Measurements from ENCODE around the gene ARHGEF25.
A peak's percentile ranks its signal among the peaks of the same experiment; 100 is the strongest.
"Not testable (repeated sequence)": the region's sequence is repeated elsewhere in the genome, so short reads cannot be mapped to it uniquely, and the experiment has no call there.

Gene ARHGEF25

DNA sequence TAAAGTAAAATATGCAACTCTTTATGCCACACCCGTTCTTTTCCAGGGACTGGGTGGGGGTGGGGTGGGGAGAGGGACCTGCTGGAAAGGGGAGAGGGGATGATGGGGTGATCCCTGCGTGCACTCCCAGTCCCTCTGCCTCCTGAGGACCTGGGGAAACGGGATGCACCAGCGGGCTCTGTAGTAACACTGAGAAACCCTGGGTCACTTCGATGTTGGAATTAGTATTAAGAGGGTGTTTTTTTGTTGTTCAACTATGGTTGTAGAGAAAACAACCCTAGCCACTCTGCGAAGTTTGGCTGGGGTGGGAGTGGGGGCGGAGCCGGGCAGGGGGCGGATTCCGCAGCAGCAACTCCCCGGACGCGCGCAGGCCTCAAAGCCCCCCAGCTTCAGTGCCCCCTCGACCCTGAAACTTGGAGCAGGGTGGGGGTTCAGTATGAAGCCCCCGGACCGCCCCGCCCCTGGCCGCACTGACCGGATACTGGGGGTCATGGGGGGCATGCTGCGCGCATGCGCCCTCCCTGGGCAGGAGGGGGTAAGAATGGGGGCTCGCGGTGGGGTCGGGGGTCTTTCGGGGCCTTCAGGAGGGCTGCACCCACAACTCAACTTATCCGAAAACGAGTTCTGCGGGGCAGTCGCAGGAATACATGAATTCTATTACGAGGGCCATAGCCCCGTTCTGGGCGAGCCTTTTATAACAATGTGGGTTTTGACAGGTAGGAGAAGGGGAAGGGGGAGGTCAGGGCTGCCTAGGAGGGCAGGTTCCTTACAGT, 1.3 kb upstream of the ARHGEF25 start:
- DNase-seq, result no peak

DNA sequence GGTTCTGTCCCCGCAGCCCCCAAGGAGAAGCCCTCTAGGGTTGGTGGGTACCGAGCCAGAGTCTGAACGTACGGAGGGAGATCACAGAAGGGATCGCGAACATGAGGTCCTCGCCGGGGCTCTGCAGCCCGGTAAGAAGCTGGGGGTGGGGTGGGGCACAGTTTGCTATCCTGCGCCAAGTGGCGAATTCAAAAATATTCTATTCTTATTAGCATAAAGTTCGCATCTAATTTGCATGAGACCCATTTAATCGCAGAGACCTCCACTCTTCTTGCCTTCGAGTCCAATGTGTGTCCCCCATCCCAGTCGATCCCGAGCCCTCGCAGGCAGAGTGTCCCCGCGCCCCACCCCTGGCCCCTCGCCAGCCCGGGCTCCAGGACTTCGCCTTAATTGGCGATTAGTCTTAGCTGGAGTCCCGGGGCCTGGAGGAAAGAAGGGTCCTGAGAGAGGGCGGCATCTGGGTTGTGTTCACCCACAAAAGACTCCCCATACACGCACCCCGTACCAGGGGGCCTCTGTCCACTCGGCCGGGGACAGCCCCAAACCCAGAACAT, 604 bp upstream of the ARHGEF25 start:
- DNase-seq, result no peak

DNA sequence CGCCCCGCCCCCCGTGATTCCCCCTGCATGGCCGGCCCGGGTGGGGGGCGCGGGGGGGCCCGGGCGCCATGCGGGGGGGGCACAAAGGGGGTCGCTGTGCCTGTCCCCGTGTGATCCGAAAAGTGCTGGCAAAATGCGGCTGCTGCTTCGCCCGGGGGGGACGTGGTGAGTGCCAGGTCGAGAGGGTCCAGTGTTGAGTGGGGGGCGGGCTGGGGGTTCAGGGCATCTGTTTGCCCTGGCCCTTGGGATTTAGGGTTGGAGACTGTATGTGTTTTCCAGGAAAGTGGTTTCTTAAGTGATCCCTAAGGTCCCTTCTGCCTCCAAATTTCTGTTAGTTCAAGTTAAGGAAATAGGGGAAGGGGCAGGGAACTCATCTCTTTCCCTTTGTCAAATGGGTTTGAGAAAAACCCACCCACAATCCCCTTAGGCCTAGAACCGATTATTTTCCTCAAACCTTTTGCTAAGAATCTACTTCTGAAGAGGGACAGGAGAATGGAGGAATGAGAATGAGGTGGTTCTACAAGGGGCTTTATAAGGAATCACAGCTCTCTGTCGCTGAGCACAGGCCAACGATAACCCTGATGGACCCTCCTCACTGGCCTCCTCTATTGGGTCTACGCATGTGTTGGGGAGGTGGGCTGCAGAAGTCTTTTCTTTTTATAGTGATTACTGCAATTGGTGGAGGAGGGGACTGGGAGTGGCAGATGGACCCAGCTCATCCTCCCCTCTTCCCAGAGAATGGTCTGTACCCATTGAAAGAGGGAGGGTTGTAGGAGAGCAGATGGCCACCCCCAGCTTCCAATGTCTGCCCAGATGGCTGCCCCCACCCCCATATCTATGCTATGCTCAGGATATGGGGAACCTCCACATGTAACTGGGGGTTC, 834 bp downstream of the ARHGEF25 start:
- no peak for DNase-seq

DNA sequence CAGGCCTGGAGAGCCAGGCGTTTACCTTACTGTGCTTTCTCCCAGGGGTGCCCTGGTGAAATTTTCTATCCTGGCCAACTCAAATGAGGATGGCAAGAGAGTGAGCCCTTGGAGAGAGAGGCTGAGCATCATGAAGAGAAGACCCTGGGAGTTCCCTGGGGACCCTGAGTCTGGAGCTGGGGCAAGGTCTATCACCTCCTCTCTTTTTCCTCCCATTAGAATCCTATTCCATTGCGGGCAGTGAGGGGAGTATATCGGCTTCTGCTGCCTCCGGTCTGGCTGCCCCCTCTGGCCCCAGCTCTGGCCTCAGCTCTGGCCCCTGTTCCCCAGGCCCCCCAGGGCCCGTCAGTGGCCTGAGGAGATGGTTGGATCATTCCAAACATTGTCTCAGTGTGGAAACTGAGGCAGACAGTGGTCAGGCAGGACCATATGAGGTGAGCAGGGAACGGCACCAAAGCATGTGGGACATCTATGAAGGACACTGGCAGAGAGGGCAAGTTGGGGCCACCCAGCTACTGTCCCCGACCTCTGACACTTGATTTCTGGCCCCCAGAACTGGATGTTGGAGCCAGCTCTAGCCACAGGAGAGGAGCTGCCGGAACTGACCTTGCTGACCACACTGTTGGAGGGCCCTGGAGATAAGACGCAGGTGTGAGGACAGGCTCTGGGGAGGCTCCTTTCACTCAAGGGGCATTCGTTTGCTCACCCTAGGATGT, 1.6 kb downstream of the ARHGEF25 start:
- no peak for DNase-seq

DNA sequence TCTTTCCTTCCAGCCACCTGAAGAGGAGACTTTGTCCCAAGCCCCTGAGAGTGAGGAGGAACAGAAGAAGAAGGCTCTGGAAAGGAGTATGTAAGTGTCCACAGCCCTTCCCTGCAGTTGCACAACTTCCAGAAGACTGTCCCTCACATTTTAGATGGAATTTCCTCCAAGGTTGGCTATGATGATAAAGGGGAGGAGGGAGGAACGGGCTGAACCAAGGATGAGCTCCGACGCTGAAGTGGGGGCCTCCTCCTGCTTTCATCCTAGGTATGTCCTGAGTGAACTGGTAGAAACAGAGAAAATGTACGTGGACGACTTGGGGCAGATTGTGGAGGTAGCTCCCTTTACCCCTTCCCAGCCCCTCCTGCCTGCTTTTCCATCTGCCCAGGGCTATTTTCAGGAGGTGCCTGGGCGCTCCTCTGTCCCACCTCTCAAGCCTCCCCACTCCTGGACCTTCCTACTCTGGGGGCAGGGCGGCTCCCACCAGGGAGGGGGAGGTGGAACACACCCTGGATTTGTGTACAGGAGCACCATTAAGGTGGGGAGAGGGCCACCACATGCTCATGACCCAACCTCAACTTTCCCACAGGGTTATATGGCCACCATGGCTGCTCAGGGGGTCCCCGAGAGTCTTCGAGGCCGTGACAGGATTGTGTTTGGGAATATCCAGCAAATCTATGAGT, 2.3 kb downstream of the ARHGEF25 start:
- DNase-seq, result no peak

DNA sequence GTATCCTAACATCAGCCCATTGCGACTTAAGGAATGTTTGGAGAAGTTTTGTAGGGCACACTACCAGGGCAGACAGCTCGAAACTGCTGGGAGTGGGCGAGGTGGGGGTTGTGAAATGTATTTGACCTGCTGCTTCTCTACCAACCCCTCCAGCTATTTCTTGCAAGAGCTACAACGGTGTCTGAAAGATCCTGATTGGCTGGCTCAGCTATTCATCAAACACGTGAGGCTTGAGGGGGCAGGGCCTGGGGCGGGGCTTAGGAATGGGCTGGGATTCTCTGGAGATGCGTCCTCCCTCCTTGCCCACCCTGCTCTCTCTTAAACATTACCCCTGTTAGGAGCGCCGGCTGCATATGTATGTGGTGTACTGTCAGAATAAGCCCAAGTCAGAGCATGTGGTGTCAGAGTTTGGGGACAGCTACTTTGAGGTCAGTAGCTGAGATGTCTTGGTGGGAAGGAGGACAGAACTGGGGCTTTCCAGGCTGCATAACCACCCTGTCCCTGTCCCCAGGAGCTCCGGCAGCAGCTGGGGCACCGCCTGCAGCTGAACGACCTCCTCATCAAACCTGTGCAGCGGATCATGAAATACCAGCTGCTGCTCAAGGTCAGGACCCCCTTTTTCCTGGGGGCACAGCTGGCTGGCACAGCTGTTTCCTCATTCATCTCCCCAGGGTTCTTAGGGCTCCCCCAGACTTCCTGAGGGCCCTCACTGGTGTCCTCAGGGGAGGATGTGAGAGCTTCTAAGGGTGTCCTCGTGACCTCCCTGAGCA, 3.1 kb downstream of the ARHGEF25 start:
- no peak for DNase-seq

DNA sequence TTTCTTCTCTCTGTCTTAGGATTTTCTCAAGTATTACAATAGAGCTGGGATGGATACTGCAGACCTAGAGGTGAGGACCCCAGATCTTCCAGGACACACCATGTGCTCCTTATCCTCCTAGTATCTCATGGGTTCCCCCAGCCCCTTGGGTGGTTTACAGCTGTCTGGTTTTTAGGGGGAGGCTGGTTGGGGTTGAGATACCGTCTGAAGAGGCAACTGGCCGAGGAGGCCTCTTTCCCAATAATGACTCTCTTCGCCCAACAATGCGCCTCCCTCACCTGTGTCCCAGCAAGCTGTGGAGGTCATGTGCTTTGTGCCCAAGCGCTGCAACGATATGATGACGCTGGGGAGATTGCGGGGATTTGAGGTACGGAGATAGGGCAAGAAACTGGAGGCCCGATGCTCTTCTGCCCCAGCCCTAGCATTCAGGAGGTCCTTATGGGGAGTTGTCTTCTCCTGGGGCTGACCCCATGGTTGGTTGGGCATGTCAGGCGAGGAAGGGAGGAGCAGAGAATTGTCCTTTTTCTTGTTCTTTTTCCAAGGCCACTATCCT, 3.8 kb downstream of the ARHGEF25 start:
- no peak for DNase-seq

DNA sequence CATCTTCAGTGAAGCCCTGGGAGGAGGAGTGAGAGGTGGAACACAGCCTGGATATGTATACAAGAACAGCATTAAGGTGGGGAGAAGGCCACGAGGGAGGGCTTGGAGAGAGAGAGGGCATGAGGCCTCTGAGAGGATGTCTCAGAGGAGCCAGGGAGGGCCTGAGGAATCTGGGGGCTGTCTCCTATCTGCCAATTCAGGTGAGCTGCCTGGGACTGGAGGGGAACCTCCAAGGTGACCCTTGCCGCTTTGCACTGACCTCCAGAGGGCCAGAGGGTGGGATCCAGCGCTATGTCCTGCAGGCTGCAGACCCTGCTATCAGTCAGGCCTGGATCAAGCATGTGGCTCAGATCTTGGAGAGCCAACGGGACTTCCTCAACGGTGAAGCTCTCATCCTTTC, 4.4 kb downstream of the ARHGEF25 start:
- DNase-seq, result no peak

DNA sequence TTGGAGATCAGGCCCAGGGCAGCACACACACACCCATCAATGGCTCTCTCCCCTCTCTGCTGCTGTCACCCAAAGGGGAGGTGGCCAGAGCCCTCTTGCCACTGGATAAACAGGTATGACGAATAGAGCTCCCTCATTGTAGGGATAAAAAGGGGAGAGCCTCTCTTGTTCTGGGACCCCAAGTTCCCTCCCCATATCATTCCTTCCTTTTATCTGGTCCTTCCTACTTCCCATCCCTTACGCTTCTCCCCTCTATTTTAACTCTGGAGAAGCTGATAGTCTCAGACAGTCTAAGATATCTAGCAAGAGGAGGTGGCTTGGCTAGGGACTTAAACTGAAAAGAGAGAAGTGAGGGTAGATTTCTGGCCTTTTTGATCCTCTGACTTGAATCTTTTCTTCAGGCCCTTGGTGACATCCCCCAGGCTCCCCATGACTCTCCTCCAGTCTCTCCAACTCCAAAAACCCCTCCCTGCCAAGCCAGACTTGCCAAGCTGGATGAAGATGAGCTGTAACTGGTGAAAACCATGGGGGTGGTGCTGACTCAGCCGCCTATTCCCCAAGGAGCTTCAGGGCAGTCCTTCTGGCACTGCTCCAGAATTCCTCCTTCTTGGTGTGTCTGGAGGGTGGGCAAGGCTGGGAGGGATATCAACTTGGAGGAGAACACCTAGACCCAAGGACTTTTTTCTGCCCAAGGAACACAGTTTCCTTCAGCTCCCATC, 5.3 kb downstream of the ARHGEF25 start:
- peak; percentile 77 for DNase-seq

DNA sequence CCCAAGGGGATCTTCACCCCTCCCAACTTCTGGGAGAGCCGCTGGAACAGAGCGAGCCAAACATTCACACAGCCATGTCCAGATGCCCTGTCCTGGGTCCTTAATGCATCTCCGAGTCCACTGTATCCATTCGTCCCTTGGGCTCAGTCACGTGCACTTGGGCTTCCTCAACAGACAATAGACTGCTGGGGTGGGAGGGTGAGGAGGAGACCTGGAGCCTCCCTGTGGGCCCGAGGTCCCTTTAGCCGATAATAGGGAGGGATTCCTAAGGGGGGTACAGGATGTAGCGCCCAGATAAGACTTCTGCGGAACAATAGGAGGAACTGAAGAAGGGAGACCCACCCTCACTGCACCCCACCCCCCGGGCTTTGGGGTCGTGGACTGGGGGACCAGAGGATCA, 6.7 kb downstream of the ARHGEF25 start:
- DNase-seq, result no peak

DNA sequence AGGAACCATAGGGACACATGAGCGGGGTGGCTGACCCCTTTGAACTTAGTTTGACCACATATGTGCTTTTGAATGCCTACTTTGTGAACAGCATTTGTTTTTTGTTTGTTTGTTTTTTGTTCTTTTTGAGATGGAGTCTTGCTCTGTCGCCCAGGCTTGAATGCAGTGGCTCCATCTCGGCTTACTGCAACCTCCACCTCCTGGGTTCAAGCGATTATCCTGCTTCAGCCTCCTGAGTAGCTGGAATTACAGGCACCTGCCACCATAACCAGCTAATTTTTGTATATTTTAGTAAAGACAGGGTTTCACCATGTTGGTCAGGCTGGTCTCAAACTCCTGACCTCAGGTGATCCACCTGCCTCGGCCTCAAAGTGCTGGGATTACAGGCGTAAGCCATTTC, 7.2 kb downstream of the ARHGEF25 start:
- DNase-seq, result not testable (repeated sequence)

DNA sequence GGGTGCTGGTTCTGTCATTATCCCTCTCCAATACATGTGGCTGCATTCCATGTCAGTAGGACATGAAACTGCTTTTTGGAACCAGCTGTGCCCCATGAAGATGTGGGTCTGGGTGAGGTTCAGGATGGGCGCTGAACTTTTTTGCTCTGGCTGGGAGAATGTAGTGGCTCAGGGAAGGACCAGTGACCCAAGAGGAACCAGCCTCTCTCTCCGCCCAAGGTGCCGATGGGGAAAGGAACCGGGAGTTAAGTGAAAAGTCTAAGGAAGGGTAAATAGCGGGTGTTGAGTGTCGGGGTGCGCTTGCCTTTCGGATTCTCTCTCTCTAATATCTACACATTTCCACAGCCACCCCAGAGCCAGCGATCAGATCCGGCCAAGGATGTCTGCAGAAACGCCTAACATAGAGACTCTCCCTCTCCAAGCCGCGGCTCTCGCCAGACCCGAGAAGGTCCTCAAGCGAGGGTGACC, 7.8 kb downstream of the ARHGEF25 start:
- DNase-seq, result no peak

DNA sequence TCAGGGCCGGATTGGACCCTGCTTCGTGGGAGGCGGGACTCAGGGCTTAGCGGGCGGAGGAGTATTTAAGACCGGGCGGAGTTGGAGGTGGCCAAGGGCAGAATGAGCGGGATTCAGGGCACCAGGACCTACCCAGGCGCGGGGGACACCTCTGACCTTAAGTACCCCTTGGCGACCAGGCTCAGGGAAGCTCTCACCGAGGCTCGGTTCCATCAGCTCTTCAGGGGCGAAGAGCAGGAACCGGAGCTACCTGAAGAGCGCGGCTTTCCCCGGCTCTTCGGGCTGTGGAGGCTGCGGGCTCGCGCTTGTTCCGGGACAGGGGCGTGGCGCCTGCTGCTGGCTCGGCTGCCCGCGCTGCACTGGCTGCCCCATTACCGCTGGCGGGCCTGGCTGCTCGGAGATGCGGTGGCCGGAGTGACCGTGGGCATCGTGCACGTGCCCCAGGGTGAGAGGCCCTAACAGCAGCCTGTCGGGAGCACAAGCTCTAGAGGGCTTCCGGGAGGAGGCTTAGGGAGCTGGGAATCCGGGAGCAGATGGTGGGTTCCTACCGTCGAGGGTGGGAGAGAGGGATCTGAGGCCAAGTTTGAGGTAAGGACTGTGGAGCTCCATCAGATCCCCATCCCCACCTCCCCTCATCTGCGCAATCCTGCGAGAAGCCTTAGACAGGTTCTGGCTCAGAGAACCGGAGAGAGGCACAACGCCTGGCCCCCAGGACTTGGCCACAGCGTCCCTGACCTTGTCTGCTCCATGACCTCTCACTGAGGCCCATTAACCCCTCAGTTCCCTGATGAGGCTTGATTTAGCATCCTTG, 8.4 kb downstream of the ARHGEF25 start:
- no peak for DNase-seq

DNA sequence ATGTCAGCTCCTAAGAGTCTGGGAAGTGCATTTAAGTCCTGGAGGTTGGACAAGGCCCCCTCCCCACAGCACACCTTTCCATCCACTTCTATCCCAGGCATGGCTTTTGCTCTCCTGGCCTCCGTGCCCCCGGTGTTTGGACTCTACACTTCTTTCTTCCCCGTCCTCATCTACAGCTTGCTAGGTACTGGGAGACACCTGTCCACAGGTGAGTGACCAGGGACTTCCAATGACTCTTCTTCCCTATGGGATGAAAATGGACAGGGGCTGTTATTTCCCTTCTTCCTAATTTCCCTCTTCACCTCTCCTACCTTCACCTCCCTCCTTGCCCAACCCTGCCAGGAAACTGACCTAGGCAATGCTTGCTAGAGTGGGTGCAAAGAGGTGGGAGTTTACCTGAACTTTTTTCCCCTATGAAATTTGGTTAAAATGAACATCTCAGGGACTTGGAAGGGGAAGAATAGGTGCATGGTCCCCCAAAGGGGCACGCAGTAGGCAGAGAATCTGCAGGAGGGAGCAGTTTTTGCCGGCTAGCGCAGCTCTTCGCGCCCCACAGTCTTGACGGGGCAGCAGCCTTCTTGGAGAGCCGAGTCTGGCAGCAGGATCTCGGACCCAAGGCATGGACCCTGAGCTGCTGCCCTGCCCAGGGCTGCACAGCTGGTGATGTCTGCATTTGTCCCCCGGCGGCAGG, 9.2 kb downstream of the ARHGEF25 start:
- no peak for DNase-seq

DNA sequence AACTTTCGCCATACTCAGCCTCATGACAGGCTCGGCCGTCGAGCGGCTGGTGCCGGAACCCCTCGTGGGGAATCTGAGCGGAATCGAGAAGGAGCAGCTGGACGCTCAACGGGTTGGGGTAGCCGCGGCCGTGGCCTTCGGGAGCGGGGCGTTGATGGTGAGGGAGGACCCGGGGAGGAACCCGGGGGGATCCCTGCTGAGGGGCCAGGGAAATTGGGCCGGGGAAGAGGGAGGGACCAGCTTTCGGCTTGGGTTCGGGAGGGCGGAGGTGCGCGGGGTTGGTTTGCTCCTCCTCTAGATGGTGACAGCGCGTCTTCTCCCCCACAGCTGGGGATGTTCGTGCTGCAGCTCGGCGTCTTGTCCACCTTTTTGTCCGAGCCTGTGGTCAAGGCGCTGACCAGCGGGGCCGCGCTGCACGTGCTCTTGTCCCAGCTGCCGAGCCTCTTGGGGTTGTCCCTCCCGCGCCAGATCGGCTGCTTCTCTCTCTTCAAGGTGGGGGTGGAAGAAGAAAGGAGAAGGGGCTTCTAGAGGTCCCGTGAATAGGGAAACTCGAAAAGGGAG, 9.8 kb downstream of the ARHGEF25 start:
- no peak for DNase-seq

DNA sequence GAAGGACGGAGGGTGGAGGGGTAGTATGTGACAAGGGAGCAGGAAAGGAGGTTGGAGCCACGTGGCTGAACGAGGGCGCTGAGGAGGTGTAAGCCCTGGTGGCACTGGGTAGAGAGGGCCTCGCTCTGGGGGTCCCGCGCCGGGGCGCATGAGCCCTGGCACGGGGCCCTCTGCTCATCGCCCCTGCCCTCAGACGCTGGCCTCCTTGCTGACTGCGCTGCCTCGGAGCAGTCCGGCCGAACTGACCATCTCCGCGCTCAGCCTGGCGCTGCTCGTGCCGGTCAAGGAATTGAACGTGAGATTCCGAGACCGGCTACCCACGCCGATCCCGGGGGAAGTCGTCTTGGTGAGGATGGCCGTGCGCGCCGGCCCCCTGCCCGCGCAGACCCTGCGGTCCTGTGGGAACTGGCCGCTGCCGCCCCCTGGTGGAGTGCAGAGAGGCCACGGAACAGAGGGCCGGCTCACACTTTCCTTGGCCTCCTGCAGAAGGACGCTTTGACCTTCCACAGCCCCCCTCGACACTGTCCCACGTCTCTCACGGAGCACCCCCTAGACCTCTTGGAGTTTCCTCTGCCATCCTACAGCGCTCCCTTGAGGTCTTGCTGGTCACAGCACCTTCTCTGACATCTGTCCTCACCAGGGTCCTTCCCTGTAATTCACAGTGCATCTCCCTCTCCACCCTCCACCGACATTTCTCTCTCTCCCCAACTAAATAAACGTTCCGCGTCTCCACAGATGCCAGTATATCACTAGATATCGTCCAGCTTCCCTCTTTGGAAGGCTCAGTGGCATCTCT, 10.5 kb downstream of the ARHGEF25 start:
- DNase-seq, result peak; percentile 33

DNA sequence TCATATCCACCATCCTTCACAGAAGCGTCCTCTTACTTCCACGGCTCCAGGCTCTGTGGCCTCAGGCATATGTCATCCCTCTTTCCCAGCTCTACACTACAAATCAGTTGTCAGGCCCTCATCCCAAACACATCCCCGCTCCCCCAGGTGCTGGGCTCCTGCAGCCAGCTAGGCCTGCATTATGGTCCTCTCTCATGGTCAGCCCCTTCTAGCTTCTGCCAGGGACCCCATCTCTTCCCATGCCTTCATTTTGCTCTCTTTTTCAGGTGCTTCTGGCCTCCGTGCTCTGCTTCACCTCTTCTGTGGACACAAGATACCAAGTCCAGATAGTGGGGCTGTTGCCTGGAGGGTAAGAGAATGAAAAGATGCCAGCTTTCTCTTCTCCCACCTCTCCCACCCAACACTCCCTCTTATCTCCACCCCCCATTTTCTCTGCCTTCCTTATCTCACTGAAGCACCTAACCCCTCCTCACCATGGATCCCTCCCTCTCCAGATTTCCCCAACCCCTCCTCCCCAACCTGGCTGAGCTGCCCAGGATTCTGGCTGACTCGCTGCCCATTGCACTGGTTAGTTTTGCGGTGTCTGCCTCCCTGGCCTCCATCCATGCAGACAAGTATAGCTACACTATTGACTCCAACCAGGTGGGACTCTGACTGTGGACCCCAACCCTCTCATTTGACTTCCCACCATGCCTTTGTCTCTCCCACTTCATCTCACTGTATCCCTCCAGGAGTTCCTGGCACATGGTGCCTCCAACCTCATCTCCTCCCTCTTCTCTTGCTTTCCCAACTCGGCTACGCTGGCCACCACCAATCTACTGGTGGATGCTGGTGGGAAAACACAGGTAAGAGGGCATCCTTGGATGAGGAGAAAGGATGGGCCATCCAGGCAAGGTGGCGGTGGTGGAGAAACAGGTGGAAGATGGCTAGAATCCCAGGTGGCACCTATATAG, 11.3 kb downstream of the ARHGEF25 start:
- no peak for DNase-seq

Data from fibroblast of skin of right biceps (primary cell).